H9 (cell line): ENCODE measurements around the gene OPA3. TPM values are rescaled to one million over a fixed set of nuclear protein-coding genes. Genes with fewer than 3 reads are reported as not detected.

ENCODE experiments used
- DNase-seq: peaks from one replicate; pipeline ENCODE4 v3.0.0-alpha.2; 2017
- H2AFZ ChIP-seq: one replicate; pipeline ENCODE4 v1.6.1; 2013; ENCODE audit warnings: mild to moderate bottlenecking, low read length, control low read depth, moderate library complexity
- H2AK5ac ChIP-seq: 2 replicates; pipeline ENCODE4 v1.6.1; 2013; ENCODE audit warnings: low read length, control low read depth, mixed read lengths; ENCODE audit not compliant: insufficient read length
- H2BK120ac ChIP-seq: one replicate; pipeline ENCODE4 v1.6.1; 2013; ENCODE audit warnings: low read depth, mild to moderate bottlenecking, low read length, control low read depth, inconsistent platforms; ENCODE audit not compliant: poor library complexity, severe bottlenecking
- H2BK12ac ChIP-seq: 2 replicates; pipeline ENCODE4 v1.6.1; 2013; ENCODE audit warnings: low read length, control low read depth, mixed read lengths, low read depth; ENCODE audit not compliant: insufficient read length
- H2BK15ac ChIP-seq: 2 replicates; pipeline ENCODE4 v1.6.1; 2013; ENCODE audit warnings: low read depth, low read length, control low read depth
- H2BK20ac ChIP-seq: one replicate; pipeline ENCODE4 v1.6.1; 2013; ENCODE audit warnings: low read depth, mild to moderate bottlenecking, low read length, control low read depth, inconsistent platforms; ENCODE audit not compliant: poor library complexity, severe bottlenecking
- H2BK5ac ChIP-seq: 2 replicates; pipeline ENCODE4 v1.6.1; 2013; ENCODE audit warnings: low read length, control low read depth, mixed read lengths; ENCODE audit not compliant: insufficient read length
- H3K14ac ChIP-seq: 2 replicates; pipeline ENCODE4 v1.6.1; 2013; ENCODE audit warnings: low read length, control low read depth; ENCODE audit not compliant: insufficient read depth
- H3K18ac ChIP-seq: 2 replicates; pipeline ENCODE4 v1.6.1; 2013; ENCODE audit warnings: low read depth, mild to moderate bottlenecking, mixed read lengths, low read length, control low read depth; ENCODE audit not compliant: insufficient read length
- H3K23ac ChIP-seq: 2 replicates; pipeline ENCODE4 v1.6.1; 2013; ENCODE audit warnings: low read length, control low read depth, mixed read lengths, low read depth; ENCODE audit not compliant: insufficient read length
- H3K23me2 ChIP-seq: 2 replicates; pipeline ENCODE4 v1.6.1; 2013; ENCODE audit warnings: low read depth, mild to moderate bottlenecking, mixed read lengths, low read length, control low read depth; ENCODE audit not compliant: insufficient read length, poor library complexity, severe bottlenecking
- H3K27ac ChIP-seq: 2 replicates; pipeline ENCODE4 v1.5.1; 2013; ENCODE audit warnings: low read length, control low read depth, mixed read lengths, low read depth; ENCODE audit not compliant: insufficient read length
- H3K27me3 ChIP-seq: 2 replicates; pipeline ENCODE4 v1.6.1; 2013; ENCODE audit warnings: low read length, control low read depth, inconsistent platforms; ENCODE audit not compliant: insufficient read depth
- H3K4ac ChIP-seq: 2 replicates; pipeline ENCODE4 v1.6.1; 2013; ENCODE audit warnings: low read depth, mild to moderate bottlenecking, control low read depth, inconsistent platforms, low read length, moderate library complexity
- H3K4me1 ChIP-seq: 2 replicates; pipeline ENCODE4 v1.6.1; 2013; ENCODE audit warnings: low read length, control low read depth, inconsistent platforms; ENCODE audit not compliant: insufficient read depth
- H3K4me2 ChIP-seq: 2 replicates; pipeline ENCODE4 v1.6.1; 2013; ENCODE audit warnings: low read length, control low read depth, mixed read lengths; ENCODE audit not compliant: insufficient read length, insufficient read depth
- H3K56ac ChIP-seq: 2 replicates; pipeline ENCODE4 v1.6.1; 2013; ENCODE audit warnings: low read depth, mild to moderate bottlenecking, mixed read lengths, low read length, control low read depth; ENCODE audit not compliant: insufficient read length
- H3K79me1 ChIP-seq: 2 replicates; pipeline ENCODE4 v1.6.1; 2013; ENCODE audit warnings: low read depth, mild to moderate bottlenecking, moderate library complexity, low read length, control low read depth, inconsistent platforms; ENCODE audit not compliant: insufficient read depth, poor library complexity, severe bottlenecking
- H3K79me2 ChIP-seq: 2 replicates; pipeline ENCODE4 v1.6.1; 2013; ENCODE audit warnings: low read length, control low read depth, inconsistent platforms; ENCODE audit not compliant: insufficient read depth
- H3K9ac ChIP-seq: 2 replicates; pipeline ENCODE4 v1.6.1; 2013; ENCODE audit warnings: low read length, control low read depth, mixed read lengths; ENCODE audit not compliant: insufficient read length; ENCODE audit errors: extremely low read depth
- H3K9me3 ChIP-seq: one replicate; pipeline ENCODE4 v1.6.1; 2013; ENCODE audit warnings: low read depth, low read length, inconsistent platforms; ENCODE audit not compliant: control insufficient read depth
- H3T11ph ChIP-seq: one replicate; pipeline ENCODE4 v1.6.1; 2013; ENCODE audit warnings: mild to moderate bottlenecking, low read length, control low read depth, inconsistent platforms
- H4K20me1 ChIP-seq: one replicate; pipeline ENCODE4 v1.6.1; 2013; ENCODE audit not compliant: control insufficient read depth, insufficient read length, insufficient read depth
- H4K5ac ChIP-seq: 2 replicates; pipeline ENCODE4 v1.6.1; 2013; ENCODE audit warnings: low read depth, mild to moderate bottlenecking, mixed read lengths, low read length, control low read depth; ENCODE audit not compliant: insufficient read length
- H4K8ac ChIP-seq: replicated peaks from 2 replicates; pipeline ENCODE4 v1.6.1; 2013; ENCODE audit warnings: low read length, control low read depth, mixed read lengths, low read depth; ENCODE audit not compliant: insufficient read length
- H4K91ac ChIP-seq: 2 replicates; pipeline ENCODE4 v1.6.1; 2013; ENCODE audit warnings: low read depth, mild to moderate bottlenecking, moderate library complexity, mixed read lengths, low read length, control low read depth; ENCODE audit not compliant: insufficient read length
- H3K27ac Mint-ChIP-seq, 3 experiments: 2 replicates in 2 of 3; 3 replicates in 1 of 3; pipeline ENCODE4 v1.8.0; 2020 to 2021; ENCODE audit warnings: mixed read lengths in 3 of 3, mild to moderate bottlenecking in 1 of 3, moderate library complexity in 1 of 3
- H3K27me3 Mint-ChIP-seq: 2 replicates; pipeline ENCODE4 v1.8.0; 2021; ENCODE audit warnings: low read depth, mild to moderate bottlenecking, moderate library complexity, mixed read lengths
- H3K36me3 Mint-ChIP-seq, 3 experiments: 2 replicates in 2 of 3; 3 replicates in 1 of 3; pipeline ENCODE4 v1.8.0; 2020 to 2021; ENCODE audit warnings: low read depth in 3 of 3, mixed read lengths in 3 of 3; ENCODE audit not compliant: insufficient read depth in 1 of 3
- H3K4me1 Mint-ChIP-seq, 2 experiments: 2 replicates each; pipeline ENCODE4 v1.8.0; 2020; ENCODE audit warnings: mixed read lengths in 2 of 2
- H3K4me3 Mint-ChIP-seq, 2 experiments: 2 replicates in 1 of 2; 3 replicates in 1 of 2; pipeline ENCODE4 v1.8.0; 2020 to 2021; ENCODE audit warnings: mild to moderate bottlenecking in 2 of 2, mixed read lengths in 2 of 2, moderate library complexity in 1 of 2
- H3K9me3 Mint-ChIP-seq, 2 experiments: 2 replicates in 1 of 2; 3 replicates in 1 of 2; pipeline ENCODE4 v1.8.0; 2020; ENCODE audit warnings: mild to moderate bottlenecking in 2 of 2, mixed read lengths in 2 of 2, moderate library complexity in 1 of 2
- WGBS: extraction: QIAGEN DNeasy Blood & Tissue Kit; methylation state at CpG from one replicate; pipeline ENCODE4 v1.1.7; 2013; ENCODE audit warnings: missing lambda C conversion rate, low lambda C conversion rate, mixed read lengths; ENCODE audit not compliant: insufficient read length; ENCODE audit errors: extremely low coverage; 5-methylcytosine and 5-hydroxymethylcytosine counted together
- total RNA-seq: library from RNA; stranded (reverse); gene quantifications from 2 replicates; pipeline ENCODE4 v1.2.1, GENCODE V29; 2021
- TF ChIP-seq, protein P1 (sequence below): fragments of 200-600 bp; sonication (generic); conservative IDR thresholded peaks from 3 replicates; pipeline ENCODE4 v1.8.0; 2021; ENCODE audit warnings: antibody characterized with exemption, mild to moderate bottlenecking

The OPA3 gene
- total RNA-seq, 1 experiment from 2014 or later = 13.0 TPM

DNA sequence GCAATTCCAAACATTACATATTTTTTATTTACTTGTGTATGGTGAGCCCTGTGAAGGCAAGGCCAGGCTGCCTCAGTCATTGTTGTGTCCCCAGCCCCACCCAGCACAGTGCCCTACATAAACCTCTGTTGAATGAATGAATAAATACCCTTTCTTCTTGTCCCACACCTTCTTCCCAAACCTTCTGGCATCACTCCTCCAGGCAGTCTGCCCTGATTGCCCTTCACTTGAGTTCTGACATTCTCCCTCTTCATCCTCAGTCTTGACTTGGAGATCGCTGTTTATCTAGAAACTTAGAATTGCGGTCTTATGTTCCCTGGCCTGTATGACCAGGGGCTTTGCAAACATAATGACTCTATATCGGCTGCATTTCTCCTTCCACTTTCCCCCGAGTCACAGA, 5.2 kb upstream of the OPA3 start:
- H3K18ac ChIP-seq = no peak overlapping the region
- TF ChIP-seq, protein P1, sequence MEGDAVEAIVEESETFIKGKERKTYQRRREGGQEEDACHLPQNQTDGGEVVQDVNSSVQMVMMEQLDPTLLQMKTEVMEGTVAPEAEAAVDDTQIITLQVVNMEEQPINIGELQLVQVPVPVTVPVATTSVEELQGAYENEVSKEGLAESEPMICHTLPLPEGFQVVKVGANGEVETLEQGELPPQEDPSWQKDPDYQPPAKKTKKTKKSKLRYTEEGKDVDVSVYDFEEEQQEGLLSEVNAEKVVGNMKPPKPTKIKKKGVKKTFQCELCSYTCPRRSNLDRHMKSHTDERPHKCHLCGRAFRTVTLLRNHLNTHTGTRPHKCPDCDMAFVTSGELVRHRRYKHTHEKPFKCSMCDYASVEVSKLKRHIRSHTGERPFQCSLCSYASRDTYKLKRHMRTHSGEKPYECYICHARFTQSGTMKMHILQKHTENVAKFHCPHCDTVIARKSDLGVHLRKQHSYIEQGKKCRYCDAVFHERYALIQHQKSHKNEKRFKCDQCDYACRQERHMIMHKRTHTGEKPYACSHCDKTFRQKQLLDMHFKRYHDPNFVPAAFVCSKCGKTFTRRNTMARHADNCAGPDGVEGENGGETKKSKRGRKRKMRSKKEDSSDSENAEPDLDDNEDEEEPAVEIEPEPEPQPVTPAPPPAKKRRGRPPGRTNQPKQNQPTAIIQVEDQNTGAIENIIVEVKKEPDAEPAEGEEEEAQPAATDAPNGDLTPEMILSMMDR = no peak
- WGBS = no CpG with 5 or more reads among the region's 4 CpGs
- H3K79me2 ChIP-seq = no peaks in the 10 kb centered on the region
- no peak overlapping the region for H3K9ac ChIP-seq
- no peak overlapping the region for H2AK5ac ChIP-seq
- Mint-ChIP-seq H3K9me3 (peaks cover 0 to 6% of the 10 kb centered on the region in 2 experiments; a peak in 2 of 5 replicates), H3K4me1 (peaks cover 2 to 3% of the 10 kb centered on the region in 2 experiments; a peak in 2 of 4 replicates), H3K36me3 (no peaks in the 10 kb centered on the region), H3K27ac (no peak overlapping the region), H3K4me3 (no peak overlapping the region), H3K27me3 (peaks cover 44% of the 10 kb centered on the region)
- H3K14ac ChIP-seq = no peak overlapping the region
- H4K20me1 ChIP-seq = no peaks in the 10 kb centered on the region
- no peak overlapping the region for H2BK12ac ChIP-seq
- no peak overlapping the region for H4K91ac ChIP-seq
- H2BK20ac ChIP-seq = no peak overlapping the region
- H2BK120ac ChIP-seq = no peak overlapping the region
- H3K23me2 ChIP-seq = no peaks in the 10 kb centered on the region
- H3K4me1 ChIP-seq = no peaks in the 10 kb centered on the region
- no peak overlapping the region for H3K56ac ChIP-seq
- no peak overlapping the region for H4K5ac ChIP-seq
- peaks cover 6% of the 10 kb centered on the region; the same call in 1 of the 2 replicates for H3K27me3 ChIP-seq
- H4K8ac ChIP-seq = no peak overlapping the region
- no peak overlapping the region for H2BK5ac ChIP-seq
- H3K23ac ChIP-seq = no peak overlapping the region
- no peak overlapping the region for H3K4ac ChIP-seq
- no peaks in the 10 kb centered on the region for H3K79me1 ChIP-seq
- no peak overlapping the region for H2BK15ac ChIP-seq
- no peak overlapping the region for H2AFZ ChIP-seq
- no peak overlapping the region for H3T11ph ChIP-seq
- no peak for DNase-seq
- no peaks in the 10 kb centered on the region for H3K9me3 ChIP-seq
- H3K27ac ChIP-seq = no peak overlapping the region
- H3K4me2 ChIP-seq = no peak overlapping the region
